Activated CD8-positive, alpha-beta memory T cell treated with anti-CD3 and anti-CD28 coated beads, Interleukin-2, amount 50 U/mL, for 1 hour (primary cell): ENCODE measurements around the gene E2F3.
"Not testable (repeated sequence)": the region's sequence is repeated elsewhere in the genome, so short reads cannot be mapped to it uniquely, and the experiment has no call there.

Experiments
- DNase-seq: peaks from one replicate; pipeline ENCODE4 v3.0.0-alpha.2; 2020; ENCODE audit errors: extremely low read depth

Gene E2F3

GRCh38 chr6:20467437-20467836 lies 65.8 kb downstream of the E2F3 start:
- DNase-seq = no peak

GRCh38 chr6:20468209-20468608 lies 66.5 kb downstream of the E2F3 start:
- no peak for DNase-seq

GRCh38 chr6:20472748-20473147 lies 71.1 kb downstream of the E2F3 start:
- no peak for DNase-seq

GRCh38 chr6:20473518-20473917 lies 71.8 kb downstream of the E2F3 start:
- no peak for DNase-seq

GRCh38 chr6:20474874-20475542 lies 73.3 kb downstream of the E2F3 start:
- no peak for DNase-seq

- no peak for DNase-seq
Measured at GRCh38 chr6:20476501-20477043, 74.9 kb downstream of the E2F3 start.

GRCh38 chr6:20477485-20477884 lies 75.8 kb downstream of the E2F3 start:
- no peak for DNase-seq

GRCh38 chr6:20479060-20479459 lies 77.4 kb downstream of the E2F3 start:
- no peak for DNase-seq

GRCh38 chr6:20479526-20479925 lies 77.8 kb downstream of the E2F3 start:
- DNase-seq = no peak

- no peak for DNase-seq
Measured at GRCh38 chr6:20481281-20481680, 79.6 kb downstream of the E2F3 start.

GRCh38 chr6:20483887-20484497 lies 82.3 kb downstream of the E2F3 start:
- DNase-seq = no peak

GRCh38 chr6:20486641-20487040 lies 85.0 kb downstream of the E2F3 start:
- DNase-seq = no peak

GRCh38 chr6:20487669-20488375 lies 86.1 kb downstream of the E2F3 start:
- DNase-seq = no peak

GRCh38 chr6:20490591-20490990 lies 88.9 kb downstream of the E2F3 start:
- no peak for DNase-seq

- no peak for DNase-seq
Measured at GRCh38 chr6:20492099-20492498, 90.4 kb downstream of the E2F3 start.

GRCh38 chr6:20497216-20498040 lies 95.7 kb downstream of the E2F3 start:
- DNase-seq = no peak

- DNase-seq = no peak
Measured at GRCh38 chr6:20498041-20498385, 96.3 kb downstream of the E2F3 start.

GRCh38 chr6:20509212-20509611 lies 107.5 kb downstream of the E2F3 start:
- no peak for DNase-seq

- DNase-seq = no peak
Measured at GRCh38 chr6:20511852-20512251, 110.2 kb downstream of the E2F3 start.

GRCh38 chr6:20525208-20525607 lies 123.5 kb downstream of the E2F3 start:
- not testable (repeated sequence) for DNase-seq

GRCh38 chr6:20529086-20529448 lies 127.4 kb downstream of the E2F3 start:
- not testable (repeated sequence) for DNase-seq

GRCh38 chr6:20532881-20533280 lies 131.2 kb downstream of the E2F3 start:
- DNase-seq = no peak
